Neural progenitor cell (in vitro differentiated cells): ENCODE measurements around the gene TRMT61A. TPM values are rescaled to one million over a fixed set of nuclear protein-coding genes. Genes with fewer than 3 reads are reported as not detected.
A peak's percentile ranks its signal among the peaks of the same experiment; 100 is the strongest.

ENCODE experiments used
- DNase-seq: peaks from one replicate; pipeline ENCODE4 v3.0.0-alpha.2; 2016; ENCODE audit warnings: low spot score
- H2AFZ ChIP-seq: fragments of 200-600 bp; sonication (generic); replicated peaks from 2 replicates; pipeline ENCODE4 v1.6.1; 2016; ENCODE audit warnings: antibody characterized with exemption
- H3F3A ChIP-seq: fragments of 200-600 bp; sonication (generic); 2 replicates; pipeline ENCODE4 v1.6.1; 2016; ENCODE audit warnings: antibody characterized with exemption, low read depth
- H3K27ac ChIP-seq: fragments of 200-600 bp; sonication (generic); 2 replicates; pipeline ENCODE4 v1.5.1; 2016; ENCODE audit warnings: mild to moderate bottlenecking
- H3K27me3 ChIP-seq: fragments of 200-600 bp; sonication (generic); 2 replicates; pipeline ENCODE4 v1.6.1; 2016; ENCODE audit warnings: mild to moderate bottlenecking, moderate library complexity
- H3K36me3 ChIP-seq: fragments of 200-600 bp; sonication (generic); 2 replicates; pipeline ENCODE4 v1.5.1; 2016
- H3K4me1 ChIP-seq: fragments of 200-600 bp; sonication (generic); 2 replicates; pipeline ENCODE4 v1.6.1; 2016; ENCODE audit warnings: mixed run types
- H3K4me2 ChIP-seq: fragments of 200-600 bp; sonication (generic); 2 replicates; pipeline ENCODE4 v1.6.1; 2016
- H3K4me3 ChIP-seq: fragments of 200-600 bp; sonication (generic); 2 replicates; pipeline ENCODE4 v1.5.1; 2016
- H3K79me2 ChIP-seq: fragments of 200-600 bp; sonication (generic); 2 replicates; pipeline ENCODE4 v1.6.1; 2016; ENCODE audit warnings: low read depth
- H3K9ac ChIP-seq: fragments of 200-600 bp; sonication (generic); 2 replicates; pipeline ENCODE4 v1.6.1; 2016
- H3K9me3 ChIP-seq: fragments of 200-600 bp; sonication (generic); 2 replicates; pipeline ENCODE4 v1.5.1; 2016; ENCODE audit warnings: low read depth
- H4K20me1 ChIP-seq: fragments of 200-600 bp; sonication (generic); 2 replicates; pipeline ENCODE4 v1.6.1; 2016; ENCODE audit warnings: low read depth
- H3K27ac Mint-ChIP-seq: 3 replicates; pipeline ENCODE4 v1.8.0; 2021; ENCODE audit warnings: mixed read lengths
- H3K27me3 Mint-ChIP-seq: 2 replicates; pipeline ENCODE4 v1.8.0; 2022; ENCODE audit warnings: low read depth, mild to moderate bottlenecking, inconsistent platforms, moderate library complexity, mixed read lengths; ENCODE audit not compliant: insufficient read depth
- H3K36me3 Mint-ChIP-seq: 3 replicates; pipeline ENCODE4 v1.8.0; 2021; ENCODE audit warnings: mixed read lengths
- H3K4me1 Mint-ChIP-seq: 3 replicates; pipeline ENCODE4 v1.8.0; 2021; ENCODE audit warnings: mixed read lengths
- H3K4me3 Mint-ChIP-seq: 3 replicates; pipeline ENCODE4 v1.8.0; 2021; ENCODE audit warnings: mild to moderate bottlenecking, moderate library complexity, mixed read lengths
- H3K9me3 Mint-ChIP-seq: 3 replicates; pipeline ENCODE4 v1.8.0; 2020; ENCODE audit warnings: mixed read lengths
- EZH2 ChIP-seq: fragments of 200-600 bp; sonication (generic); IDR thresholded peaks from 2 replicates; pipeline ENCODE4 v1.6.1; 2017; ENCODE audit warnings: antibody characterized with exemption, mild to moderate bottlenecking, moderate library complexity
- EZH2phosphoT487 ChIP-seq: fragments of 200-600 bp; sonication (generic); IDR thresholded peaks from 2 replicates; pipeline ENCODE4 v1.6.1; 2017; ENCODE audit warnings: antibody characterized with exemption
- total RNA-seq: library from RNA; depleted of rRNA; stranded (reverse); fragments of >200 nt; gene quantifications from 2 replicates; pipeline ENCODE4 v1.2.3, GENCODE V29; 2015; ENCODE audit warnings: low replicate concordance
- TF ChIP-seq, protein P1 (sequence below): fragments of 200-600 bp; sonication (generic); IDR thresholded peaks from 2 replicates; pipeline ENCODE4 v1.5.1; 2017; ENCODE audit warnings: antibody characterized with exemption, mild to moderate bottlenecking

Gene TRMT61A
- total RNA-seq, 1 donor from 2014 or later, result 1.2 TPM

DNA sequence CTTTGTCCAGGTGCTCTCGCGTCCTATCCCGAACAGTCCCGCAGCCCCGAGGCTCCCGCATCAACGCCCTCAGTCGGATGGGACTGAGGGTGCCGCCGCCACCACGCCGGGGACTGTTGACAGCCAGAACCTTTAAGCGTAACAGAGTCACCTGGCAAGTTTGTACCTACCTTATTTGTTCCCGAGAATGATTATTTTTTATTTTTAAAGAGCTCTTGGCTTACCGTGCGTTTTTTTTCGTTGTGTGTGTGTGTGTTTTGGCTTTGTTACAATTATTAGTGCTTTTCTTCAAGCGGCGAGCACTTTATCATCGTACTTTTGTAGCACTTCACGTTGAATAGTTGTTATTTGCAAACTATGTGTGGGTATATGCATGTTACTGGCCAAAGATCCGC is 34.2 kb downstream of the TRMT61A start:
- Histone ChIP-seq H2AFZ (peak overlapping the region; percentile 84), H3K27ac (no peak overlapping the region), H3K36me3 (peaks cover 8% of the 10 kb centered on the region), H3K79me2 (peaks cover 96% of the 10 kb centered on the region), H3K4me1 (peaks cover 16% of the 10 kb centered on the region), H3K27me3 (no peaks in the 10 kb centered on the region), H3F3A (peaks cover 29% of the 10 kb centered on the region), H4K20me1 (peaks cover 58% of the 10 kb centered on the region), H3K4me2 (peak overlapping the region; percentile 96), H3K9me3 (no peaks in the 10 kb centered on the region), H3K4me3 (peak overlapping the region; percentile 97), H3K9ac (peak overlapping the region; percentile 64)
- Mint-ChIP-seq H3K36me3 (peaks cover 13% of the 10 kb centered on the region), H3K27ac (no peak overlapping the region), H3K9me3 (no peaks in the 10 kb centered on the region), H3K4me3 (peak overlapping the region; percentile 92), H3K4me1 (peaks cover 45% of the 10 kb centered on the region), H3K27me3 (no peaks in the 10 kb centered on the region)
- no peak for TF ChIP-seq EZH2
- TF ChIP-seq, protein P1, sequence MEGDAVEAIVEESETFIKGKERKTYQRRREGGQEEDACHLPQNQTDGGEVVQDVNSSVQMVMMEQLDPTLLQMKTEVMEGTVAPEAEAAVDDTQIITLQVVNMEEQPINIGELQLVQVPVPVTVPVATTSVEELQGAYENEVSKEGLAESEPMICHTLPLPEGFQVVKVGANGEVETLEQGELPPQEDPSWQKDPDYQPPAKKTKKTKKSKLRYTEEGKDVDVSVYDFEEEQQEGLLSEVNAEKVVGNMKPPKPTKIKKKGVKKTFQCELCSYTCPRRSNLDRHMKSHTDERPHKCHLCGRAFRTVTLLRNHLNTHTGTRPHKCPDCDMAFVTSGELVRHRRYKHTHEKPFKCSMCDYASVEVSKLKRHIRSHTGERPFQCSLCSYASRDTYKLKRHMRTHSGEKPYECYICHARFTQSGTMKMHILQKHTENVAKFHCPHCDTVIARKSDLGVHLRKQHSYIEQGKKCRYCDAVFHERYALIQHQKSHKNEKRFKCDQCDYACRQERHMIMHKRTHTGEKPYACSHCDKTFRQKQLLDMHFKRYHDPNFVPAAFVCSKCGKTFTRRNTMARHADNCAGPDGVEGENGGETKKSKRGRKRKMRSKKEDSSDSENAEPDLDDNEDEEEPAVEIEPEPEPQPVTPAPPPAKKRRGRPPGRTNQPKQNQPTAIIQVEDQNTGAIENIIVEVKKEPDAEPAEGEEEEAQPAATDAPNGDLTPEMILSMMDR, result no peak
- no peak for TF ChIP-seq EZH2phosphoT487
- no peak for DNase-seq

- H3K4me3 ChIP-seq, result peak overlapping the region; percentile 97
- no peaks in the 10 kb centered on the region for H3K27me3 ChIP-seq
- peak overlapping the region; percentile 64 for H3K9ac ChIP-seq
- H4K20me1 ChIP-seq, result peaks cover 50% of the 10 kb centered on the region
- no peak for DNase-seq
- H3K27ac ChIP-seq, result no peak overlapping the region
- H3K4me1 ChIP-seq, result peaks cover 16% of the 10 kb centered on the region
- Mint-ChIP-seq H3K27me3 (no peaks in the 10 kb centered on the region), H3K9me3 (no peaks in the 10 kb centered on the region), H3K4me1 (peaks cover 44% of the 10 kb centered on the region), H3K4me3 (peak overlapping the region; percentile 92), H3K36me3 (peaks cover 13% of the 10 kb centered on the region), H3K27ac (peak overlapping the region; percentile 86)
- no peak for TF ChIP-seq EZH2
- TF ChIP-seq EZH2phosphoT487, result no peak
- TF ChIP-seq, protein P1, result no peak
- H3K36me3 ChIP-seq, result peaks cover 6% of the 10 kb centered on the region
- peaks cover 22% of the 10 kb centered on the region for H3F3A ChIP-seq
- no peak overlapping the region for H2AFZ ChIP-seq
- peak overlapping the region; percentile 96 for H3K4me2 ChIP-seq
- H3K9me3 ChIP-seq, result no peaks in the 10 kb centered on the region
- peaks cover 96% of the 10 kb centered on the region for H3K79me2 ChIP-seq
These were observed 35.0 kb downstream of the TRMT61A start for GRCh38 chr14:103563844-103564505.

DNA sequence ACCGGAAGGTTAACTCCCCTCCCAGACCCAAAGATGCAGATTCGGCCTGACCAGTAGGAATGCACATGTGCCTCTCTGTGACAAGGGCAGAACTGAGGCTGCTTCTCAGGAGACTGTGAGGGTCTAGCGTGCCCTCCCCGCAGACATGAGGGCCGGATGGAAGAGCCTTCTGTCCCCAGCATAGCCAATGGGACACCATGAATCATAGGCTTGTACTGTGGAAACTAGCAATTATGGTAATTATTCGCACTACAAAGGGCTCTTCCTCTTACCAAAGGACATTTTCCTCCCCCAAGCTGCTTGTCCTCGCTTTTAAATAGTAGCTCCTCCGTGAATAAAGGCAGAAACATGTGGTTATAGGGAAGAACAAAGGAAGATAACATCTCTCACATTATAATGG is 40.0 kb downstream of the TRMT61A start:
- TF ChIP-seq EZH2phosphoT487 (no peak), EZH2 (no peak)
- TF ChIP-seq, protein P1, result no peak
- H3K27me3 Mint-ChIP-seq, result peaks cover 3% of the 10 kb centered on the region
- Histone ChIP-seq H3K4me2 (no peak overlapping the region), H3K27me3 (no peaks in the 10 kb centered on the region), H3K4me3 (no peak overlapping the region), H3K9me3 (no peaks in the 10 kb centered on the region), H4K20me1 (peaks cover 21% of the 10 kb centered on the region), H3F3A (peaks cover 3% of the 10 kb centered on the region), H3K79me2 (peaks cover 81% of the 10 kb centered on the region), H3K9ac (no peak overlapping the region), H3K27ac (no peak overlapping the region), H2AFZ (no peak overlapping the region), H3K4me1 (peaks cover 3% of the 10 kb centered on the region), H3K36me3 (no peaks in the 10 kb centered on the region)
- no peak overlapping the region for H3K4me3 Mint-ChIP-seq
- DNase-seq, result no peak
- H3K4me1 Mint-ChIP-seq, result peaks cover 19% of the 10 kb centered on the region
- peaks cover 8% of the 10 kb centered on the region for H3K36me3 Mint-ChIP-seq
- H3K27ac Mint-ChIP-seq, result peak overlapping the region; percentile 21
- no peaks in the 10 kb centered on the region for H3K9me3 Mint-ChIP-seq
